Kidney (tissue), 14 donors: Measurements from ENCODE around the gene ALDOA. TPM values are rescaled to one million over a fixed set of nuclear protein-coding genes. Genes with fewer than 3 reads are reported as not detected.

ENCODE experiments used
- DNase-seq, 5 donors: peaks; one replicate each; pipeline ENCODE4 v3.0.0-alpha.2; 2013 to 2020
- FAIRE-seq: peaks from 2 replicates; lab custom pipeline; 2012; peaks lifted over from hg19 to GRCh38; lab: Jason Lieb, UNC
- H3K27ac ChIP-seq, 2 donors: one replicate each; pipeline ENCODE4 v1.7.0; 2013; ENCODE audit warnings: low read depth in 2 of 2, low read length in 2 of 2, inconsistent platforms in 1 of 2
- H3K27me3 ChIP-seq: one replicate; pipeline ENCODE4 v1.7.1; 2013; ENCODE audit warnings: low read length, inconsistent platforms; ENCODE audit not compliant: control insufficient read depth, insufficient read depth
- H3K36me3 ChIP-seq, 3 donors: one replicate each; pipeline versions ENCODE4 v1.7.0 to v1.7.1; 2013; ENCODE audit warnings: low read length in 3 of 3, control low read depth in 1 of 3, inconsistent platforms in 1 of 3; ENCODE audit not compliant: insufficient read depth in 3 of 3, control insufficient read depth in 2 of 3
- H3K4me1 ChIP-seq, 3 donors: one replicate each; pipeline versions ENCODE4 v1.7.0 to v1.7.1; 2013; ENCODE audit warnings: low read length in 3 of 3, inconsistent platforms in 1 of 3, low read depth in 1 of 3; ENCODE audit not compliant: control insufficient read depth in 2 of 3, insufficient read depth in 2 of 3
- H3K4me3 ChIP-seq, 3 donors: one replicate each; pipeline versions ENCODE4 v1.7.0 to v1.8.1; 2013; ENCODE audit warnings: low read length in 3 of 3, control low read depth in 1 of 3, inconsistent platforms in 1 of 3
- H3K9ac ChIP-seq, 3 donors: one replicate each; pipeline versions ENCODE4 v1.7.0 to v1.7.1; 2013; ENCODE audit warnings: low read length in 3 of 3, control low read depth in 1 of 3, inconsistent platforms in 1 of 3
- H3K9me3 ChIP-seq, 3 donors: one replicate each; pipeline versions ENCODE4 v1.7.0 to v1.7.1; 2013; ENCODE audit warnings: low read length in 3 of 3, control low read depth in 1 of 3, inconsistent platforms in 1 of 3; ENCODE audit not compliant: control insufficient read depth in 2 of 3, insufficient read depth in 1 of 3
- intact Hi-C: fragments of 100-400 bp; cut with DNase I; formaldehyde crosslinking; loops from one replicate; pipeline ENCODE4 v1.11.1; 2022
- polyA plus RNA-seq: library from polyadenylated mRNA; stranded (reverse); fragments of 350-450 nt; fragmentation: Illumina TruSeq; extraction: RNeasy Lipid Tissue Mini Kit (QIAGEN cat#74804); gene quantifications from one replicate; pipeline ENCODE4 v1.2.3, GENCODE V29; 2014; ENCODE audit warnings: low read depth, low replicate concordance; ENCODE audit not compliant: insufficient read depth
- total RNA-seq: library from RNA; stranded (reverse); fragmentation: NEBNext Ultra II Directional; extraction: Animal tissue kit (Norgen Biotek cat#: 25700); gene quantifications from one replicate; pipeline ENCODE4 v1.2.1, GENCODE V29; 2021
- TF ChIP-seq, protein P1 (sequence below): IDR thresholded peaks from 3 replicates; pipeline ENCODE4 v1.5.1; 2012; ENCODE audit warnings: mild to moderate bottlenecking, moderate library complexity, borderline replicate concordance; ENCODE audit not compliant: insufficient read depth; ENCODE audit errors: extremely low read depth
- donor health status: control.
- donor health status: control.
- donor health status: control.
- donor health status: control.
- donor health status: control.
- donor health status: DM: yes; HTN: yes; CAD: no.
- donor health status: Normal renal cell carcinoma (clear cell type).

ALDOA gene
- total and polyA plus RNA-seq, 2 donors from 2014 or later: 1,017 to 1,506 TPM

DNA sequence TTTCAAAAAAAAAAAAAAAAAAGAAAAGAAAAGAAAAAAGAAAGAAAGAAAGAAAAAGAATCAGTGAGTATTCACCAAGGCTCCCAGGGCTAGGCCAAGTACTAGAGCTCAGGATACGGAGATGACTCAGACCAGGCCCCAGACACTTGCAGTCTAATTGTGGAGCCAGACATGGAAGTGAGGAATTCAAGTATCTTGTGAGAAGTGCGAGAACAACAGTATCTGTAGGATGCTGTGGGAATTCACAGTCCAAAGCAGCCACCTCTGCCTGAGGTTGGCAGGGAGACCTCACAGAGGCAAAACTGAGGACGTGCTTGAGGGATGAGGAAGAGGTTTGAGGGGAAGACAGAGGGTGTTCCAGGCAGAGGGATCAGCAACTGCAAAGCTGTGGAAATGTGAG, 14.0 kb upstream of the ALDOA start:
- Histone ChIP-seq H3K4me3 (no peak overlapping the region), H3K9ac (no peak overlapping the region), H3K4me1 (peaks cover 0 to 8% (median 4%) of the 10 kb centered on the region in 3 donors), H3K9me3 (no peaks in the 10 kb centered on the region), H3K27me3 (no peaks in the 10 kb centered on the region), H3K27ac (no peak overlapping the region), H3K36me3 (no peaks in the 10 kb centered on the region)
- intact Hi-C loops: no loop called here
- no peak for FAIRE-seq
- no peak for DNase-seq
- TF ChIP-seq, protein P1, sequence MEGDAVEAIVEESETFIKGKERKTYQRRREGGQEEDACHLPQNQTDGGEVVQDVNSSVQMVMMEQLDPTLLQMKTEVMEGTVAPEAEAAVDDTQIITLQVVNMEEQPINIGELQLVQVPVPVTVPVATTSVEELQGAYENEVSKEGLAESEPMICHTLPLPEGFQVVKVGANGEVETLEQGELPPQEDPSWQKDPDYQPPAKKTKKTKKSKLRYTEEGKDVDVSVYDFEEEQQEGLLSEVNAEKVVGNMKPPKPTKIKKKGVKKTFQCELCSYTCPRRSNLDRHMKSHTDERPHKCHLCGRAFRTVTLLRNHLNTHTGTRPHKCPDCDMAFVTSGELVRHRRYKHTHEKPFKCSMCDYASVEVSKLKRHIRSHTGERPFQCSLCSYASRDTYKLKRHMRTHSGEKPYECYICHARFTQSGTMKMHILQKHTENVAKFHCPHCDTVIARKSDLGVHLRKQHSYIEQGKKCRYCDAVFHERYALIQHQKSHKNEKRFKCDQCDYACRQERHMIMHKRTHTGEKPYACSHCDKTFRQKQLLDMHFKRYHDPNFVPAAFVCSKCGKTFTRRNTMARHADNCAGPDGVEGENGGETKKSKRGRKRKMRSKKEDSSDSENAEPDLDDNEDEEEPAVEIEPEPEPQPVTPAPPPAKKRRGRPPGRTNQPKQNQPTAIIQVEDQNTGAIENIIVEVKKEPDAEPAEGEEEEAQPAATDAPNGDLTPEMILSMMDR: no peak

DNA sequence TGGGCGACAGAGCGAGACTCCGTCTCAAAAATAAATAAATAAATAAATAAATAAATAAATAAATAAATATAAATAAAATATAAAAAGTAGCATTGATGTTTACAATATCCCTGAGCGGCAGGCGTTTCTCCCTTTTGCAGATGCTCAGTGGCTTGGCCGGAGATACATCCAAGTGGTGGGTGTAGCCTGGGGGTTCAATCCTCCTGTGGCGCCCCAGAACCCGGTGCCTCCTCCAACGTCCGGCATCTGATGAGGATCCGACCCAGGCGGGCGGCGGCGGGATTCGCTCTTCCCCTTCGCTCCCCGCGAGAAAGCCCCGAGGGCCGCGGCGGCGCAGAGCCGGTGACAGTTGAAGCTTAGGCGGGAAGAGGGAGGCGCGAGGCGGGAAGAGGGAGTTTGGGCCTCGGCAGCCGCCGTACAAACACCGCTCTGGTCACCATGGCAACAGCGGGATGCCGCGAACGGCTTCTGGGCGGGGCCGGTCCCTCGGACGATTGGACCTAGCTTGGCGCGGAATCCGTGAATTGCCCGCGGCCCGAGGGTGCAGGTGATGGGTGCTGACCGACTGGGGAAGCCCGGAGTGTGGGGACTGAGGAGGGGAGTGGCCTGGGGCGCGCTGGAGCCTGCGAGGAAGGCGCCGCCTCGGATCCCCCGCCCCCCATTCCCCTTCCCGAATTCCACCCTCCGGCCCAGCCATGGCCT, 12.7 kb upstream of the ALDOA start:
- no peaks in the 10 kb centered on the region for H3K9me3 ChIP-seq
- peak overlapping the region; percentile 60 to 71 (median 70) for H3K4me3 ChIP-seq
- no peak for FAIRE-seq
- peak; percentile 93 to 98 (median 96) for DNase-seq
- intact Hi-C loops: no loop called here
- peaks cover 0 to 8% (median 4%) of the 10 kb centered on the region in 3 donors for H3K4me1 ChIP-seq
- H3K27me3 ChIP-seq: no peaks in the 10 kb centered on the region
- TF ChIP-seq, protein P1: no peak
- peak overlapping the region; percentile 36 to 78 (median 59) for H3K9ac ChIP-seq
- no peaks in the 10 kb centered on the region for H3K36me3 ChIP-seq
- peak overlapping the region in 1 of 2 donors; percentile 59 for H3K27ac ChIP-seq

DNA sequence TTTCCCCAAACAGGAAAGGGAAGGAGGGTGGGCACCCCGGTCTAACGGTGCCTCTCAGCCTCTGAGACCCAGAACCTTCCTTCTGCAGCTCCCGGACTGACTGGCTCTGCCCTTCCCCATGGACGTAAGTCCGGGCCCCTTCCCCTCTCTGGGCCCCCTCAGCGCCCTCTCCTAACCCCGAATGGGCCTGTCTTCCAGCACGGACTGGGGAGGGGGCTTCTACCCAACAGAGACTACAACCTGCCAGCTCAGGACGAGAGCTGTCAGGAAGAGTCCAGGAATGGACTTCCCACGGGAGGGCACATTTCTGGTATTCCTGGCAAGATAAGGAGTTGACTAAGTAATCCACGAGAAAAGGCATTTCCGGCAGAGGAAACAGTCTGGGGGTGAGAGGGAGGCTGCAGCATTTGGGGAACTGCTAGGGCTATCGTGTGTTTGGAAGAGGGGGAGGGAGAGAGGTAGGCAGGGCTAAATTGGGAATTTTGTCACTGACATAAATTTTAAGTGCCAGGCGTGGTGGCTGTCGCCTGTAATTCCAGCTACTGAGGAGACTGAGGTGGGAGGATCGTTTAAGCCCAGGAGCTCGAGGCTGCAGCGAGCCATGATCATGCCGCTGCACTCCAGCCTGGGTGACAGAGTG, 12.1 kb upstream of the ALDOA start:
- intact Hi-C loops: no loop called here
- FAIRE-seq (no peak), DNase-seq (peak in 3 of 5 donors; percentile 39 to 68 (median 54))
- Histone ChIP-seq H3K9me3 (no peaks in the 10 kb centered on the region), H3K36me3 (no peaks in the 10 kb centered on the region), H3K27ac (peak overlapping the region in 1 of 2 donors; percentile 59), H3K27me3 (no peaks in the 10 kb centered on the region), H3K9ac (peak overlapping the region; percentile 36 to 78 (median 59)), H3K4me1 (peaks cover 0 to 8% (median 4%) of the 10 kb centered on the region in 3 donors), H3K4me3 (peak overlapping the region; percentile 60 to 71 (median 70))
- TF ChIP-seq, protein P1: no peak
